Central memory CD4-positive, alpha-beta T cell (primary cell): Measurements from ENCODE around the gene ADPGK.
A peak's percentile ranks its signal among the peaks of the same experiment; 100 is the strongest.

Experiments used
- DNase-seq: peaks from one replicate; pipeline ENCODE4 v3.0.0; 2022

Gene ADPGK

GRCh38 chr15:72787526-72787925 lies 4.0 kb upstream of the ADPGK start:
- DNase-seq = no peak

GRCh38 chr15:72786676-72787345 lies 3.3 kb upstream of the ADPGK start:
- no peak for DNase-seq

- no peak for DNase-seq
Observed at GRCh38 chr15:72786242-72786641, 2.7 kb upstream of the ADPGK start.

GRCh38 chr15:72785841-72786240 lies 2.3 kb upstream of the ADPGK start:
- DNase-seq = no peak

- DNase-seq = peak; percentile 71
Observed at GRCh38 chr15:72785432-72785831, 1.9 kb upstream of the ADPGK start.

GRCh38 chr15:72784456-72784876 lies 908 bp upstream of the ADPGK start:
- no peak for DNase-seq

GRCh38 chr15:72783004-72783639 lies 436 bp downstream of the ADPGK start:
- peak; percentile 52 for DNase-seq

- no peak for DNase-seq
Observed at GRCh38 chr15:72782274-72783003, 1.1 kb downstream of the ADPGK start.

- no peak for DNase-seq
Observed at GRCh38 chr15:72781631-72782030, 1.9 kb downstream of the ADPGK start.

- DNase-seq = no peak
Observed at GRCh38 chr15:72778796-72779195, 4.8 kb downstream of the ADPGK start.

GRCh38 chr15:72774696-72775383 lies 8.7 kb downstream of the ADPGK start:
- no peak for DNase-seq

- no peak for DNase-seq
Observed at GRCh38 chr15:72771329-72771725, 12.2 kb downstream of the ADPGK start.

GRCh38 chr15:72770673-72771328 lies 12.8 kb downstream of the ADPGK start:
- no peak for DNase-seq

- DNase-seq = no peak
Observed at GRCh38 chr15:72766780-72767179, 16.8 kb downstream of the ADPGK start.

GRCh38 chr15:72766025-72766424 lies 17.5 kb downstream of the ADPGK start:
- DNase-seq = no peak

- DNase-seq = no peak
Observed at GRCh38 chr15:72764656-72765055, 18.9 kb downstream of the ADPGK start.

- DNase-seq = no peak
Observed at GRCh38 chr15:72760590-72761260, 22.8 kb downstream of the ADPGK start.

GRCh38 chr15:72758182-72758581 lies 25.4 kb downstream of the ADPGK start:
- DNase-seq = no peak

GRCh38 chr15:72754096-72754495 lies 29.5 kb downstream of the ADPGK start:
- no peak for DNase-seq

- no peak for DNase-seq
Observed at GRCh38 chr15:72751751-72752455, 31.7 kb downstream of the ADPGK start.

GRCh38 chr15:72749700-72750099 lies 33.9 kb downstream of the ADPGK start:
- no peak for DNase-seq

GRCh38 chr15:72740219-72740618 lies 43.3 kb downstream of the ADPGK start:
- peak; percentile 32 for DNase-seq
